HS-5 (cell line): ENCODE data around the gene CCR8.
A peak's percentile ranks its signal among the peaks of the same experiment; 100 is the strongest.
"Not testable (repeated sequence)": the region's sequence is repeated elsewhere in the genome, so short reads cannot be mapped to it uniquely, and the experiment has no call there.

Experiments used
- DNase-seq: peaks from one replicate; pipeline ENCODE4 v3.0.0-alpha.2; 2012; ENCODE audit warnings: low read depth

The CCR8 gene

DNA sequence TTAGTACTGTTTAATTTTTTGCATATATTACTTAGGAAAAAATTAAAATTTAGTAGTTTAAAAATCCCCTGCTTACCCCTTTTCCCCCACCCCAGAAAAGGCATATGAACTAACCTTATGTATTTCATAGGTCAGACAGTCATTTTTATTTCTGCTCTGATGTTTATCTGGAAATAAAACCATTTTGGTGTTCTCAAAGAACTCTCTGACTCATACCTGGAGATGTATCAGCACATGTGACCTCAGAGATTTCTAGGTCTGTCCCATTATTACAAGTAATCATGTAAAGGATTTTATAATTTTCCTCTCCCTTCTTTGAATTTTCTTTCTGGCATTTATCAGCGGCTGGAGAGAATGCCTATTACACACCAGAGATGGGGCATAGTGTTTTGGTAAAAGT, 14.1 kb upstream of the CCR8 start:
- DNase-seq = no peak

DNA sequence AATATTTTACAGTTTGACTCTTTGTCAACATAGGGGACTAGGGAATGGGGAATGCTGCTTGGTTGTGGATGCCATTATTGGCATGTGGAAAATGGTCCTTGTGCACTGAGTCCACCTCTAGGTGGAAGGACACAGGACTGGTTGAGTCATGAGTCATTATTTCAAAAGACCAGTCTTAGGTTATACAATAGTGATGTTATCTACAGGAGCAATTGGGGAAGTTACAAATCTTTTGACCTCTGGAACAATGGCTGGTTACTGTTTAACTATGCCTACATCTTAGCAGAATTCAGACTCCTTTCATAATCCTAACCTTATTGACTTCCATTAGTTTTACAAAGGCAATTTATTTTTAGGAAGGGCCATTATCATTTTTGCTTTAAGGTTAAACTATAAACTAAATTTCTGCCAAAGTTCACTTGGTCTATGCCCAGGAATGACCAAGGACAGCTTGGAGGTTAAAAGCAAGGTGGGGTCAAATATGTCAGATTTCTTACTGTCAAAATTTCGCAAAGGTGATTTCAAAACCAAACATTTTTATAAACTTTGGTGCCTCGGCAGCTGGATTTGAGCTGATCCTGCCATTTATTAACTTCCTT, 11.8 kb upstream of the CCR8 start:
- no peak for DNase-seq

GRCh38 chr3:39318301-39318700, 11.2 kb upstream of the CCR8 start:
- DNase-seq = no peak

DNA sequence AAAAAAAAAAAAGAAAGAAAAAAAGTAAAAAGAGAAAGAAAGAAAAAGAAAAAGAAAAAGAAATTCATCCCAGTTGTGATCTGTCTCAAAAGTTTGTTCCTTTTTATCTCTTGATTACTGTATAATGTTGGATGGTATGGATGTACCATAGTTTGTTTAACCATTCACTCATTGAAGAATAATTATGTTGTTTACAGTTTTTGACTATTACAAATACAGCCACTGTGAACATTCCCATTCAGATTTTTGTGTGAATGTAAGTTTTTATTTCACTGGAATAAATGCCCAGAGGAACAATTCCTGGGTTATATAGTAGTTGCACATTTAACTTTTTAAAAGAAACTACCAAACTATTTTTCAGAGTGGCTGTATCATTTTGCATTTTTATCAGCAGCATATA, 10.3 kb upstream of the CCR8 start:
- DNase-seq = no peak

DNA sequence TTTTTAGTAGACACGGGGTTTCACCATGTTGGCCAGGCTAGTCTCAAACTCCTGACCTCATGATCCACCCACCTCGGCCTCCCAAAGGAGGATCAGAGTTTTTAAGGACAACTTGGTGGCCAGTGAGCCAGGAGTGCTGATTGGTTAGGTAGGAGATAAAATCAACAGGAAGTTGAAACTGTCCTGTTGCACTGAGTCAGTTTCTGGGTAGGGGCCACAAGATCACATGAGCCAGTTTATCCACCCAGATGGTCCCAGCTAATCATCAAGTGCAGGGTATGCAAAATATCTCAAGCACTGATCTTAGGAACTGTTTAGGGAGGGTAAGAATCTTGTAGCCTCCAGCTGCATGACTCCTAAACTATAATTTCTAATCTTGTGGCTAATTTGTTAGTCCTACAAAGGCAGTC, 7.9 kb upstream of the CCR8 start:
- not testable (repeated sequence) for DNase-seq

DNA sequence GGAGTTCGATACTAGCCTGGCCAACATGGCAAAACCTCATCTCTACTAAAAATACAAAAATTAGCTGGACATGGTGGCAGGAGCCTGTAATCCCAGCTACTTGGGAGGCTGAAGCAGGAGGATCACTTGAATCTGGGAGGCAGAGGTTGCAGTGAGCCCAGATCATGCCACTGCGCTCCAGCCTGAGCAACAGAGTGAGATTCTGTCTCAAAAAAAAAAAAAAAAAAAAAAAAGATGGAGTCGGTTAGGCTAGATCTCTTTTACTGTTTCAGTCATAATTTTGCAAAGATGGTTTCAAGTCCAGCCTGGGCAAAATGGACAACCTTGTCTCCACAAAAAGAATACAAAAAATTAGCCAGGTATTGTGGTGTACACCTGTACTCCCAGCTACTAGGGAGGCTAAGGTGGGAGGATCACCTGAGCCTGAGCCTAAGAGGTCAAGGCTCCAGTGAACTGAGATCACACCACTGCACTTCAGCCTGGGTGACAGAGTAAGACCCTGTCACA, 7.2 kb upstream of the CCR8 start:
- DNase-seq = not testable (repeated sequence)

DNA sequence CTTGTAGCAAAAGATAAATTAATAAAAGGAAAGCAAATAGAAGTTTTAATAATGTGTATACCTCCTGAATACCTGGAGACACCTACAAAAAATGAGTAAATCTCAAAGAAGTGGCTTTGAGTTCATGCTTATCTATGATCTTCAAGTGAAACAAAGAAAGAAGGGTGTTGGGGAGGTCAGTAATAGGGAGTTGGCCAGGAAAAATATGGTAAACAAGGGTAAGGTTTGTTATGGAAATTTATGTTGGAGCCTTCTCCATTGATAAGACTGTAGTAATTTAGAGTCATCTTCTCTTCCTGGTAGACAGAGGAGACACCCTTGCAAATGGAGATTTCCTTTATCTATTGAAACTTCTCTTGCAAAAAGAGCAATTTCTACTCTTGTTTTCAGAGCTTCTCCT, 6.6 kb upstream of the CCR8 start:
- DNase-seq = no peak

DNA sequence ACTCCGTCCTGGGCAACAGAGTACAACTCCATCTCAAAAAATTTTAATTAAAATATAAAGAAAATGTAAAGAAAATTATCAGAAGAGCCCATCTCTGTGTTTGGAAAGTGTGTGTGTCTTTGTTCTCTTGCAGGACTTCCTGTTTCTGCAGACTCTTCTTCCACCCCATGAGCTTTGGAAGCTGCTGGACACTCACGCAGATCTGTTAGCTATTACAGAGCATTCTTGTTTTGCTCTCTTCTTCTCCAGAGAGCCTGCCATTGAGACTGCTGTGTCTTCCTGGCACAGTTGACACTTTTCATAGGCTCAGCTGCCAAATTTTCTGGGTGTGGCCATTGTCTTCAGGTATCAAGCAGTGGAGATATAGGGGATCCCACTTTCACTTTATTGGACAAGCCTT, 6.0 kb upstream of the CCR8 start:
- no peak for DNase-seq

- DNase-seq = no peak
Observed at GRCh38 chr3:39325236-39325635, 4.3 kb upstream of the CCR8 start.

DNA sequence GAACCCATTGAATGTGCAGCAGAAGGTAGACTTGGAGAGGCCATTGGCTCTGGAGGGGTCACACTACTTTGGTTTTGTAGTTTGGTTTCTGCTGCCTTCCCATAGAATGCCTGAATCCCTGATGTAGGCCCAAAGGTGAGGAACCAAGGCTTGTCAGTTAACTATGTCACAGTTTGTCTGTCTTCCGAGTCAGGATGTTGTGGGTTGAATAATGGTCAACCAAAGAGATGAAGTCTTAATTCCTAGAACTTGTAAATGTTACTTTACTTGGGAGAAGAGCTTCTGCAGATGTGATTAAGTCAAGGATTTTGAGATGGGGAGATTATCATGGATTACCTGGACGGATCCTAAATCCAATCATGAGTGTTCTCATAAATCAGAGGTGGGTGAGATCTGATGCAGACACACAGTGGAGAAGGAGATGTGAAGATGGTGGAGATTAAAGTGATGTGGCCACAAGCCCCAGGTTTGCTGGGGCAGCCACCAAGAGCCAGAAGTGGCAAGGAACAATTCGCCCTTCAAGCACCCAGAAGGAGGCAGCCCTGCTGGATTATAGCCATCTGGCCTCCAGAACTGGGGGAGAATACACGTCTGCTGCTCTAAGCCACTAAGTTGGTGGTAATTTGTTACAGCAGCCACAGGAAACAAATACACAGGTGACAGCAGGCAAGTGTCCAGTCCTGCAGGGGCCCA, 2.3 kb upstream of the CCR8 start:
- DNase-seq = no peak

DNA sequence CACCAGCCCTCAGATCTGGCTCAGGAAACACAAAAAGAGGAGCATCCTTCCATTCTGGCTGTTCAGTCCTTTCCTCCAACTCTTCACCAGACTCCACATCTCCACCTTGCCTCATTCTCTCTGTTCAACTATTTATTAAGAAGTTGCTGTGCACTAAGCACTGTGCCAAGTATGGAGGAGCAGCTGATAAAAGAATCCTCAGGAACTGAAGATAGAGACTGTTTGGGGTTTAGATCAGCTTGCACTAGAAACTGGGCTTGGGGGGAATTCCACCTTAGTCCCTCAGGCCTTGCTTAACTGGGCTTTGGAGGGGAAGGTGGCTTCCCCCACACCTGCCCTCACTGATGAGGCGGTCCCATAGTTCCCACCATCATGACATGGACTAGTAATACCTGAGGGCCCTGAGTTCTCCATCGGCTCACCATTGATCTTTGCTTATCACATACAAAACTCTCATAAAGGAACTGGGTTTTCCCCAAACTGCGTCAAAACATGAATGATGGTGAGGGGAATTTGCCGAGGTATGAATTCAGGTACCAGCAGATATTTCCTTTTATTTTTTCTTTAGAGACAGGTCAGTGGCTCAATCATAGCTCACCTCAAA, 1.7 kb upstream of the CCR8 start:
- no peak for DNase-seq

- no peak for DNase-seq
Observed at GRCh38 chr3:39330824-39331223, 1.3 kb downstream of the CCR8 start.

DNA sequence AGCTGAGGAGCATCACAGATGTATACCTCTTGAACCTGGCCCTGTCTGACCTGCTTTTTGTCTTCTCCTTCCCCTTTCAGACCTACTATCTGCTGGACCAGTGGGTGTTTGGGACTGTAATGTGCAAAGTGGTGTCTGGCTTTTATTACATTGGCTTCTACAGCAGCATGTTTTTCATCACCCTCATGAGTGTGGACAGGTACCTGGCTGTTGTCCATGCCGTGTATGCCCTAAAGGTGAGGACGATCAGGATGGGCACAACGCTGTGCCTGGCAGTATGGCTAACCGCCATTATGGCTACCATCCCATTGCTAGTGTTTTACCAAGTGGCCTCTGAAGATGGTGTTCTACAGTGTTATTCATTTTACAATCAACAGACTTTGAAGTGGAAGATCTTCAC, 3.0 kb downstream of the CCR8 start:
- no peak for DNase-seq

DNA sequence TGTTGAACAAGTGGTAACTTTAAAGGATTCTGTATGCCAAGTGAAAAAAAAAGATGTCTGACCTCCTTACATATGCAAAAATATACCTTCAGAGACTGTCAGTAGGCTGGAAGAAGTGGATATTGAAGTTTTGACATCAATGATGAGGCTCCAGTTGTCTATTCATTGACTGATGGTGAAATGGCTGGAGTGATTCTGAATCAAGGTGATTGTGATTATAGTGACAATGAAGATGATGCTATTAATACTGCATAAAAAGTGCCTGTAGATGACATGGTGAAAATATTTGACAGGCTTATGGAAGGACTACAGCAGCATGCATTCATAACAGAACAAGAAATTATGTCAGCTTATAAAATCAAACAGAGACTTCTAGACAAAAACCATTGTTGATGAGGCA, 4.1 kb downstream of the CCR8 start:
- no peak for DNase-seq

DNA sequence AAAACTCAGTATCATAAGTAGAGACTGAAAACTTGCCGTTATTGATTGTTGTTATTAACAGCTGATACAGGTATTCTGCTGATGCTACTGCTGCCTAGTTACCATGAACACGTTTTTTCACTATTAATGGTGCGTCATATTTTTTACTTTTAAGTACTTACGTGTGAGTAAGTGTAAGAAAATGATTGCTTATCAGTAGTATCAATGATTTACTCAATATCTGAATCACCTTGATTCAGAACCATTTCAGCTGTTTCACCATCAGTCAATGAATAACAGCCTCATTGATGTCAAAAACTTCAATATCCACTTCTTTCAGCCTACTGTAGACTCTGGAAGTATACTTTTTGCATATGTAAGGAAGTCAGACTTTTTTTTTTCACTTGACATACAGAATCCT, 4.7 kb downstream of the CCR8 start:
- DNase-seq = no peak

DNA sequence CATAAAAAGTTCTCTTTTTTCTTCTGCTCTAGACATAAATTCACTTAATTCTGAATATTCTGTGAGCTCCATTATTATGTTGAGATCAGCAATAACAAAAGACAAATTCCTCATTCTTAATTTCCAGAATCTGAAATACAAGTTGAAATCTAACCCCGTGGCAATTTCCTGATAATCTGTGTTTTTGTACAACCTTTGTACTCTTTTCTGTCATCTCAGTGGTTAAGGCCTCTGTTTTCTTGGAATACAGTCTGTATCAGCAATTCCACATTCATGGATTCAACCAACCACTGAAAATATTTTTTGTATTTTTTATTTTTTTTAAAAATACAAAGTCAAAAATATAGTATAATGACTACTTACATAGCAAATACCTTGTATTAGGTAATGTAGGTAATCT, 8.7 kb downstream of the CCR8 start:
- no peak for DNase-seq

DNA sequence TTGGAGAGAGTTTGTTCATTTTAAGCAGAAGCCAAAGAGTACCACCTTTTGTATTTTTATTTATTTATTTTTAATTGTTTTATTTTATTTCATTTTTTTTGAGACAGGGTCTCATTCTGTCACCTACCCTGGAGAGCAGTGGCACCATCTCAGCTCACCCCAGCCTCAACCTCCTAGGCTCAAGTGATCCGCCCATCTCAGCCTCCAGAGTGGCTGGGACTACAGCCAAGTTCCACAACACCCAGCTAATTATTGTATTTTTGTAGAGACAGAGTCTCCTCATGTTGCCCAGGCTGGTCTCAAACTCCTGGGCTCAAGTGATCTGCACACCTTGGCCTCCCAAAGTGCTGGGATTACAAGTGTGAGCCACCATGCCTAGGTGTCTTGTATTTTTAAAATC, 9.6 kb downstream of the CCR8 start:
- DNase-seq = no peak

DNA sequence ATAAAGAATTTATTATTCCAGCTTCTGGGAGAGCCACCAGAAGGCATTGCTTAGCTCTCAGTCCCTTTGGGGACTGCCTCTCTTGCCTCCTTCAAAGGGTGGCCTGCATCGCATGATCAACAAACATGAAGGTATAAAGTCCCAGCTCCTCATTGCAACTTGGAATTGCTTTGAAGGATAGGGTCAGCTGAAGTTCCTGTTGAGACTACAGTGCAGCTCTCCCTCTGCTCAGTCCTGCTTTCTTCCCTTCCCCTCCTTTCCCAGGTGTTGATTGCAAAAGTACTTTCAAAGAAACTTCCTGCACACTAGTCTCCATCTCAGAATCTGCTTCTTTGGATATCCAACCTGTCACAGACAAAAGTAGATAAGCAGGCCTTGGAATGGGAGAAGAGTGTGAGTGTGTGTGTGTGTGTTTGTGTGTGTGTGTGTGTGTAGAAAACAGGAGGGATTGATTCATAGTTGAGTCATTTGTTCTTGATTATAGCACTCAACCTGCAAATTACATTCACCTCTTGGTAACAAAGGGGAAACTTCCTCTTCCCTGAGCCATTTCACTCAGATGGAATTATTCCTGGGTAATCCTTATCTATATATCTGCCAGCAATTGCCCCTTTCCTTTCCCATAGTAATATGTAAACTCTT, 13.7 kb downstream of the CCR8 start:
- DNase-seq = no peak

- no peak for DNase-seq
Observed at GRCh38 chr3:39343760-39344159, 14.3 kb downstream of the CCR8 start.

- DNase-seq = peak; percentile 15
Observed at GRCh38 chr3:39344746-39345344, 15.3 kb downstream of the CCR8 start.

DNA sequence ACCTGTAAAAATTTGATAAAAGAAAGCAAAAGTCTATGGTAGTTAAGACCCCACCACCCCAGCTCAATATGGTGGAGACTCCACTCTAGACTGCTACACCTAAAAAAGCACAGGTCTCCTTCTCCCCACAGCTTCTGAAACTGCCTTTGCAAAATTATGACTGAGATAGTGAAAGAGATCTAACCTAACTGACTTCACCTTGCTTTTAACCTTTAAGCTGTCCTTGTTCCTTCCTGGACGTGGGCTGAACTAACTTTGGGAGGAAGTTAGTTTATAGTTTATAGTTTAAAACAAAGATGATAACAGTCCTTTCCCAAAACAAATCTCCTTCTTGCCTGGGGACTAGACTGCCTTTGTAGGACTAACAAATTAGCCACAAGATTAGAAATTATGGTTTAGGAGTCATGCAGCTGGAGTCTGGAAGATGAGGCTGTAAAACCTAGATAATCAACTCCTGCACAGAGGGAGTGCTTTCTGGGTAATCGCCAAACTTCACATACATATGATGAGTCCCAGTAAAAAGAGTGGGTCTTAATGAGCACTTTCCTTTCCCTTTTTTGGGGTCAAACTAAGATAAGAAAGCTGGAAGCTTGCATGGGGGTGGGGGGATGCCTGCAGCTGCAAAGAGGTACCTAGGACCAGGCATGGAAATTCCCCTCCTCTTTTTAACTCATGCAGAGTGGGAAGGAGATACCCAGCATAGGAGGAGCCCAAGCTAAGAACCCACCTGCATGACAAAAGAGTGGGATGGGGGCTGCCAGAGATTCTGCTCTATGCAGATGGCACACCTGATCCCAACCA, 17.5 kb downstream of the CCR8 start:
- DNase-seq = no peak

DNA sequence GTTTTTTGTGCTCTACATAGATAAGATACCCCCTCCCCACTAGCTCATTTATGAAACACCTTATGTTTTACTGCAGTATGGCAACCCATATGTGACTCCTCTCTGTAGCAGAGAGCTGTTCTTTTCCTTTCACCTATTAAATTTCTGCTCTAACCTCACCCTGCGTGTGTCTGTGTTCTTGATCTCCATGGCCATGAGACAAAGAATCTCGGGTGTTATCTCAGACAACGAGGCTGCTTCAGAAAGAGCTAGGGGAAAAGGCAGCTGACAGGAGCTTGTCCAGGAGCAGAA, 18.0 kb downstream of the CCR8 start:
- DNase-seq = no peak
